NCI-H1092 (cell line): ENCODE data around the gene CDO1.
"Not testable (repeated sequence)": the region's sequence is repeated elsewhere in the genome, so short reads cannot be mapped to it uniquely, and the experiment has no call there.

Source experiments
- DNase-seq: peaks from one replicate; lab custom pipeline; 2025; lab: John Stamatoyannopoulos, UW

The CDO1 gene

GRCh38 chr5:115829913-115830312 lies 13.5 kb upstream of the CDO1 start:
- no peak for DNase-seq

- no peak for DNase-seq
Observed at GRCh38 chr5:115825948-115826347, 9.5 kb upstream of the CDO1 start.

GRCh38 chr5:115824983-115825382 lies 8.5 kb upstream of the CDO1 start:
- DNase-seq, result not testable (repeated sequence)

GRCh38 chr5:115820846-115821245 lies 4.4 kb upstream of the CDO1 start:
- no peak for DNase-seq

GRCh38 chr5:115818821-115819220 lies 2.4 kb upstream of the CDO1 start:
- DNase-seq, result no peak

GRCh38 chr5:115817386-115817785 lies 927 bp upstream of the CDO1 start:
- no peak for DNase-seq

- no peak for DNase-seq
Observed at GRCh38 chr5:115815693-115816225, 700 bp downstream of the CDO1 start.

GRCh38 chr5:115815006-115815692 lies 1.3 kb downstream of the CDO1 start:
- DNase-seq, result no peak

- no peak for DNase-seq
Observed at GRCh38 chr5:115813719-115814118, 2.7 kb downstream of the CDO1 start.

GRCh38 chr5:115812372-115812771 lies 4.1 kb downstream of the CDO1 start:
- DNase-seq, result no peak

GRCh38 chr5:115811406-115811805 lies 5.1 kb downstream of the CDO1 start:
- DNase-seq, result no peak

- DNase-seq, result no peak
Observed at GRCh38 chr5:115810761-115811160, 5.7 kb downstream of the CDO1 start.

- DNase-seq, result no peak
Observed at GRCh38 chr5:115809946-115810345, 6.5 kb downstream of the CDO1 start.

- not testable (repeated sequence) for DNase-seq
Observed at GRCh38 chr5:115808066-115808465, 8.4 kb downstream of the CDO1 start.

GRCh38 chr5:115807654-115808052 lies 8.8 kb downstream of the CDO1 start:
- DNase-seq, result no peak

GRCh38 chr5:115806986-115807653 lies 9.3 kb downstream of the CDO1 start:
- DNase-seq, result no peak

- no peak for DNase-seq
Observed at GRCh38 chr5:115801984-115802383, 14.5 kb downstream of the CDO1 start.

- DNase-seq, result no peak
Observed at GRCh38 chr5:115801152-115801551, 15.3 kb downstream of the CDO1 start.

GRCh38 chr5:115800108-115800507 lies 16.4 kb downstream of the CDO1 start:
- DNase-seq, result no peak

GRCh38 chr5:115798252-115798651 lies 18.2 kb downstream of the CDO1 start:
- no peak for DNase-seq

GRCh38 chr5:115796656-115797055 lies 19.8 kb downstream of the CDO1 start:
- no peak for DNase-seq

GRCh38 chr5:115795700-115796099 lies 20.8 kb downstream of the CDO1 start:
- no peak for DNase-seq

- no peak for DNase-seq
Observed at GRCh38 chr5:115788440-115788839, 28.0 kb downstream of the CDO1 start.

- no peak for DNase-seq
Observed at GRCh38 chr5:115787426-115787825, 29.0 kb downstream of the CDO1 start.
